ENCODE measurements around the gene STAT3.
"Not testable (repeated sequence)": the region's sequence is repeated elsewhere in the genome, so short reads cannot be mapped to it uniquely, and the experiment has no call there.

The STAT3 gene

DNA sequence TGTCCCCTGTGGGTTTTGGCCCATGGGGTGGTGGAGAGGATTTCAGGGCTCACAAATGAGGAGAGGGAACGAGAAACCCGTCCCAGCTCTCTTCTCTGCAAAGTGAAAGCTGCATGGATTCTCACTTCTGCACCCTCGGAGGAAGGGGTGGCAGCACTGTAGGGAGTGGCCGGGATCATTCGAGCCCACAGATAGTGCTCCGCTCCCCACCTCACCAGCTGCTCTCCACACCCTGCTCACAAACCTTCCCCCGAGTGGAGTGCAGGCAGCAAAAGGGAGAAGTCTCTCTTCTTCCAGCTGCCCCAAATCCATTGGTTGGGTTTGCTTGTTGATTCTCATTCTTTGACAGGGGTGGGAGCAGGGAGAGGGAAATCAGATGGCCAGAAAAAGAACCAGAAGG is 79.8 kb downstream of the STAT3 start:
- Histone ChIP-seq H3K9ac (ENCODE audit: low read length) (no peak overlapping the region), H3K9me3 (ENCODE audit: low read length) (no peaks in the 10 kb centered on the region), H3K36me3 (ENCODE audit: insufficient read depth, low read length) (peaks cover 43% of the 10 kb centered on the region), H3K27me3 (ENCODE audit: control insufficient read depth in 1 of 2, insufficient read depth in 2 of 2, low read length in 2 of 2) (no peaks in the 10 kb centered on the region), H3K27ac (ENCODE audit: low read depth, low read length) (no peak overlapping the region), H3K4me1 (ENCODE audit: insufficient read depth, low read length) (peaks cover 30% of the 10 kb centered on the region), H3K4me3 (ENCODE audit: low read depth in 1 of 2, low read length in 2 of 2) (no peak overlapping the region)

DNA sequence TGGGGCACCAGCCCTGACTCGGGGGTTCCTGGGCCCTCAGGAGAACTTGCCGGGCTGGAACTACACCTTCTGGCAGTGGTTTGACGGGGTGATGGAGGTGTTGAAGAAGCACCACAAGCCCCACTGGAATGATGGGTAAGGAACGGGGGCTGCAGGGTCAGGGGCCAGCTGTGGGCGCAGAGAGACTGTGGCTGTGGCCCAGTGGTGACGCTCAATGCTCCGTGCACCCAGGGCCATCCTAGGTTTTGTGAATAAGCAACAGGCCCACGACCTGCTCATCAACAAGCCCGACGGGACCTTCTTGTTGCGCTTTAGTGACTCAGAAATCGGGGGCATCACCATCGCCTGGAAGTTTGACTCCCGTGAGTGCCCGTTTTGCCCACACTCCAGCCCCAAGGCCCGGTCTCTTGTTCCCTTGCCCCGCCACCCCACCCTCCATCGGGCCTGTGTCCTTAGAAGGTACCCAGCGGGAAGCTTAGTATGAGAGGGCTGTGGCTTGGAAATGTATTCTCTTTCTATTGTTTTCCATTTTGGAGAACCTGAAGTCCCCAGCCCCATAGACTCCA is 80.8 kb downstream of the STAT3 start:
- H3K4me3 ChIP-seq (ENCODE audit: low read depth in 1 of 2, low read length in 2 of 2), result no peak overlapping the region
- no peak overlapping the region for H3K9ac ChIP-seq (ENCODE audit: low read length)
- H3K4me1 ChIP-seq (ENCODE audit: insufficient read depth, low read length), result peaks cover 30% of the 10 kb centered on the region
- no peaks in the 10 kb centered on the region for H3K27me3 ChIP-seq (ENCODE audit: control insufficient read depth in 1 of 2, insufficient read depth in 2 of 2, low read length in 2 of 2)
- no peak overlapping the region for H3K27ac ChIP-seq (ENCODE audit: low read depth, low read length)
- H3K36me3 ChIP-seq (ENCODE audit: insufficient read depth, low read length), result peaks cover 43% of the 10 kb centered on the region
- H3K9me3 ChIP-seq (ENCODE audit: low read length), result no peaks in the 10 kb centered on the region

DNA sequence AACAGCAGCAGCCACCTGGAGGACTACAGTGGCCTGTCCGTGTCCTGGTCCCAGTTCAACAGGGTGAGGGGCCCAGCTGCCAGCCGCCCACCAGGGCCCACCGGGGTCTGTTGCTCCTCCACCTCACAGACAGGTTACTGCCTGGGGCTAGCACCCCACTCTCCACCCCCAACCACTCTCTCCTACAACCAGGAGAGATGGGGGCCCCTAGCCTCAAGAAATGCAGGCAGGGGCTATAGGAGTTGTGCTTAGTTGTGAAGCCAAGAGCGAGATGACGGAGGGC is 81.9 kb downstream of the STAT3 start:
- H3K9ac ChIP-seq (ENCODE audit: low read length), result no peak overlapping the region
- no peaks in the 10 kb centered on the region for H3K27me3 ChIP-seq (ENCODE audit: control insufficient read depth in 1 of 2, insufficient read depth in 2 of 2, low read length in 2 of 2)
- H3K4me1 ChIP-seq (ENCODE audit: insufficient read depth, low read length), result peaks cover 21% of the 10 kb centered on the region
- no peaks in the 10 kb centered on the region for H3K9me3 ChIP-seq (ENCODE audit: low read length)
- peaks cover 53% of the 10 kb centered on the region for H3K36me3 ChIP-seq (ENCODE audit: insufficient read depth, low read length)
- no peak overlapping the region for H3K27ac ChIP-seq (ENCODE audit: low read depth, low read length)
- H3K4me3 ChIP-seq (ENCODE audit: low read depth in 1 of 2, low read length in 2 of 2), result no peak overlapping the region

DNA sequence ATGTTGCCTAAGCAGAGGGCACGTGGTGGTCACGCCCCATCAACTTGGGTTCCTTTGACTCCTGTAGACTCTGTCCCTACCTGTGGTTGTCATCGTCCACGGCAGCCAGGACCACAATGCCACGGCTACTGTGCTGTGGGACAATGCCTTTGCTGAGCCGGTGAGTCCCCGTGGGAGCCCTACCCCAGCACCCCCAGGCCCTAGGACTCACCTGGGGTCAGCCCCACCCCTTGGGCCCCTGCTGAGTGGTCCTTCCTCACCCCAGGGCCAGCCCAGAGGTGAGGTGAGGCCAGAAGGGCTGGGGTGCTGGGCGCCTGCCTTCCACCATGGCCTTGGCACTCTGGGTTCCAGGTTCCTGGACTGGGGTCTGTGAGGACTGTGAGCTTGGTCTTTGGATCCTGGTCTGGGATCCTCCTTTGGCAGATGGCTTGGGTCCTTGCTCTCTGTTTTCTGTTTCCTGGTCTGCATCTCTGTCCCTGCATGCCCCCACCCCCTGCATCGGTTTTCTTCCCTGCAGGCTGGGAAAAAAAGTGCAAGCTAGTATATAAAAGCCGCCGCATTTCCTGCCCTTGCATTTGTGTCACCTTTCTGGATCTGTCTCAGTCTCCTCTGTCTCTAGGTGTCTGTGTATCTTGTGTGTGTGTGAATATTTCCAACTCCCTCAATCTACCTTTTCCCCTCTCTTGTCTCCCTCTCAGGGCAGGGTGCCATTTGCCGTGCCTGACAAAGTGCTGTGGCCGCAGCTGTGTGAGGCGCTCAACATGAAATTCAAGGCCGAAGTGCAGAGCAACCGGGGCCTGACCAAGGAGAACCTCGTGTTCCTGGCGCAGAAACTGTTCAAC is 82.5 kb downstream of the STAT3 start:
- Histone ChIP-seq H3K4me3 (ENCODE audit: low read depth in 1 of 2, low read length in 2 of 2) (no peak overlapping the region), H3K36me3 (ENCODE audit: insufficient read depth, low read length) (peaks cover 58% of the 10 kb centered on the region), H3K9ac (ENCODE audit: low read length) (no peak overlapping the region), H3K27ac (ENCODE audit: low read depth, low read length) (no peak overlapping the region), H3K4me1 (ENCODE audit: insufficient read depth, low read length) (peaks cover 16% of the 10 kb centered on the region), H3K27me3 (ENCODE audit: control insufficient read depth in 1 of 2, insufficient read depth in 2 of 2, low read length in 2 of 2) (no peaks in the 10 kb centered on the region), H3K9me3 (ENCODE audit: low read length) (no peaks in the 10 kb centered on the region)

DNA sequence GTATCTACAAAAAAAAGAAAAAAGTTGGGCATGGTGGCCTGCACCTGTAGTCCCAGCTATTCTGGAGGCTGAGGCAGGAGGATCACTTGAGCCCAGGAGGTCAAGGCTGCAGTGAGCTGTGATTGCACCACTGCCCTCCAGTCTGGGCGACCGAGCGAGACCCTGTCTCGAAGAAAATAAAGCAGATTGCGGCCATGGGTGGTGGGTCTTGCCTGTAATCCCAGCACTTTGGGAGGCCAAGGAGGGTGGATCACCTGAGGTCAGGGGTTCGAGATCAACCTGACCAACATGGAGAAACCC is 83.3 kb downstream of the STAT3 start:
- not testable (repeated sequence) for H3K27ac ChIP-seq (ENCODE audit: low read depth, low read length); H3K9me3 ChIP-seq (ENCODE audit: low read length); H3K4me3 ChIP-seq (ENCODE audit: low read depth in 1 of 2, low read length in 2 of 2); H3K27me3 ChIP-seq (ENCODE audit: control insufficient read depth in 1 of 2, insufficient read depth in 2 of 2, low read length in 2 of 2); H3K4me1 ChIP-seq (ENCODE audit: insufficient read depth, low read length); H3K9ac ChIP-seq (ENCODE audit: low read length)
- peaks cover 50% of the 10 kb centered on the region for H3K36me3 ChIP-seq (ENCODE audit: insufficient read depth, low read length)

DNA sequence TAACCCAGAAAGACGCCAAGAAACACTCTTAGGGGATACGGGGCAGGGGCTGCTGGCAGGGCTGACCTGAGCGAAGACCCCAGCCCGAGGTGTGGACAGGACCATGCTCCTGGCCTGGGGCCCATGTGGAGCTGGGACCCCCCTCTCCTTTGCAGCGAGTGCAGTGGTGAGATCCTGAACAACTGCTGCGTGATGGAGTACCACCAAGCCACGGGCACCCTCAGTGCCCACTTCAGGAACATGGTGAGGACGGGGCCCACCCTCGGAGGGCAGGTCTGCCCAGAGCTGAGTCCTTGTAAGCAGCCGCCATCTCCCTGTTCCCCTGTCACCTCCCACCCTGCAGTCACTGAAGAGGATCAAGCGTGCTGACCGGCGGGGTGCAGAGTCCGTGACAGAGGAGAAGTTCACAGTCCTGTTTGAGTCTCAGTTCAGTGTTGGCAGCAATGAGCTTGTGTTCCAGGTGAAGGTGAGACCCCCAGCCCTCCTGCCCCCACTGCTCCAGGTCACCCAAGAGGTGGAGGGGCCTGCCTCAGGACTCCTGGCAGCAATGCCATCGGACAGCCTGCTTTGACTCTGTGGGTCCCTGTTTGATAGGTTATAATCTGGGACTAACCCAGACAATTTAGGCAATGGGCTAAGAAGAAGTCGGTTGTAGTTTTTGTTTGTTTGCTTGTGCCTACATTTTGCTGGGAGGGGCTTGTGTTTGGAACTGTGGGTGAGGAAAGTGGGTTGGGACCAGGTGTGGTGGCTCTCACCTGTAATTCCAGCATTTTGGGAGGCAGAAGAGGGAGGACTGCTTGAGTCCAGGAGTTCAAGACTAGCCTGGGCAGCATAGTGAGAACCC is 83.8 kb downstream of the STAT3 start:
- H3K27me3 ChIP-seq (ENCODE audit: control insufficient read depth in 1 of 2, insufficient read depth in 2 of 2, low read length in 2 of 2), result no peaks in the 10 kb centered on the region

DNA sequence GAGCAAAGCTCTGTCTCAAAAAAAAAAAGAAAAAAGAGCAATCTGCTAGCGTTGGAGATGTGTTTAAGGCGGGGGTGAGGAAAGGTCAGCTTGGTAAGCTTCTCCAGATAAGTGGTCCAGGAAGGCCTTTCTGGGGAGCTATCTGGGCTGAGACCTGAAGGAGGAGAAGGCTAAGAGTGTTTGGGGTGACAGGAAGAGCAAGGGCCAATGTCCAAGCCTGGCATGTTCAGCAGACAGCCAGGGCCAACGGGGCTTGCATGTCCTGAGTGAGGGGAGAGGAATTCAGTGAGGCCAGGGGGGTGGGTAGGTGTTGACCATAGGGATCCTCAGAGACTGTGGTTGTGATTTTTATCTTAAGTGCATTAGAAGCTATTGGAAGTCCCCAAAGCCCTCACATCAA is 84.5 kb downstream of the STAT3 start:
- Histone ChIP-seq H3K27me3 (ENCODE audit: control insufficient read depth in 1 of 2, insufficient read depth in 2 of 2, low read length in 2 of 2) (no peaks in the 10 kb centered on the region), H3K27ac (ENCODE audit: low read depth, low read length) (no peak overlapping the region), H3K9me3 (ENCODE audit: low read length) (no peaks in the 10 kb centered on the region), H3K4me1 (ENCODE audit: insufficient read depth, low read length) (no peaks in the 10 kb centered on the region), H3K36me3 (ENCODE audit: insufficient read depth, low read length) (peaks cover 39% of the 10 kb centered on the region), H3K4me3 (ENCODE audit: low read depth in 1 of 2, low read length in 2 of 2) (no peak overlapping the region), H3K9ac (ENCODE audit: low read length) (no peak overlapping the region)

More for the DNA sequence above, 83.8 kb downstream of the STAT3 start:
- Histone ChIP-seq H3K4me1 (ENCODE audit: insufficient read depth, low read length) (peaks cover 2% of the 10 kb centered on the region), H3K9ac (ENCODE audit: low read length) (no peak overlapping the region), H3K4me3 (ENCODE audit: low read depth in 1 of 2, low read length in 2 of 2) (no peak overlapping the region), H3K27ac (ENCODE audit: low read depth, low read length) (no peak overlapping the region), H3K9me3 (ENCODE audit: low read length) (no peaks in the 10 kb centered on the region), H3K36me3 (ENCODE audit: insufficient read depth, low read length) (peaks cover 45% of the 10 kb centered on the region)

DNA sequence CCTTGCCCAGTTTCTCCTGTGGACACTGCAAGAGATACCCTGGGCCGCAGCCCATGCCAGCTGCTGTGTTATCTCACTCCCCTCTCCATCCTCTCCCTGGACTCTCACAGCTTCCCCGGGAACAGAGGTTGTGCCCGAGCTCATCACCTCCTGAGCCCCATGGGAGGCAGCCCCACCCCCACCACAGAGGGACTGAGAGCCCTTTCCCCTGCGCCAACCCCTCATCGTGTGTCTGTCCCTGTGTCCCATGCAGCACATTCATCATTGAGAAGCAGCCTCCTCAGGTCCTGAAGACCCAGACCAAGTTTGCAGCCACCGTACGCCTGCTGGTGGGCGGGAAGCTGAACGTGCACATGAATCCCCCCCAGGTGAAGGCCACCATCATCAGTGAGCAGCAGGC is 87.2 kb downstream of the STAT3 start:
- Histone ChIP-seq H3K4me1 (ENCODE audit: insufficient read depth, low read length) (no peaks in the 10 kb centered on the region), H3K27ac (ENCODE audit: low read depth, low read length) (no peak overlapping the region), H3K9ac (ENCODE audit: low read length) (no peak overlapping the region), H3K4me3 (ENCODE audit: low read depth in 1 of 2, low read length in 2 of 2) (no peak overlapping the region), H3K27me3 (ENCODE audit: control insufficient read depth in 1 of 2, insufficient read depth in 2 of 2, low read length in 2 of 2) (no peaks in the 10 kb centered on the region), H3K36me3 (ENCODE audit: insufficient read depth, low read length) (peaks cover 34% of the 10 kb centered on the region), H3K9me3 (ENCODE audit: low read length) (no peaks in the 10 kb centered on the region)

DNA sequence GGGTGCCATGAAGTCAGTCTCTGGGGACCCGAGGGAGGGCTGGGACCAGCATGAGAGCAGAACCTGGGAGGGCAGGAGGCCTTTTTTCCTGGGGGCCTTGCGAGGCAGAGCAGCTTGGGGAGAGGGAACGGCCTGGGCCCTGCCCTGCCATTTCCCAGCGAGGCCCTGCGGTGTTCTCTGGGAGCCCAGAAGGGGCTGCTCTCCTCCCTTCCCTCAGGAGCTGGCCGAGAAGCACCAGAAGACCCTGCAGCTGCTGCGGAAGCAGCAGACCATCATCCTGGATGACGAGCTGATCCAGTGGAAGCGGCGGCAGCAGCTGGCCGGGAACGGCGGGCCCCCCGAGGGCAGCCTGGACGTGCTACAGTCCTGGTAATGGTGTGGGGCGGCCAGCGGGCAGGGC is 88.3 kb downstream of the STAT3 start:
- H3K36me3 ChIP-seq (ENCODE audit: insufficient read depth, low read length), result peaks cover 45% of the 10 kb centered on the region
- H3K9me3 ChIP-seq (ENCODE audit: low read length); H3K4me1 ChIP-seq (ENCODE audit: insufficient read depth, low read length); H3K9ac ChIP-seq (ENCODE audit: low read length); H3K4me3 ChIP-seq (ENCODE audit: low read depth in 1 of 2, low read length in 2 of 2); H3K27ac ChIP-seq (ENCODE audit: low read depth, low read length); H3K27me3 ChIP-seq (ENCODE audit: control insufficient read depth in 1 of 2, insufficient read depth in 2 of 2, low read length in 2 of 2): not testable (repeated sequence)

DNA sequence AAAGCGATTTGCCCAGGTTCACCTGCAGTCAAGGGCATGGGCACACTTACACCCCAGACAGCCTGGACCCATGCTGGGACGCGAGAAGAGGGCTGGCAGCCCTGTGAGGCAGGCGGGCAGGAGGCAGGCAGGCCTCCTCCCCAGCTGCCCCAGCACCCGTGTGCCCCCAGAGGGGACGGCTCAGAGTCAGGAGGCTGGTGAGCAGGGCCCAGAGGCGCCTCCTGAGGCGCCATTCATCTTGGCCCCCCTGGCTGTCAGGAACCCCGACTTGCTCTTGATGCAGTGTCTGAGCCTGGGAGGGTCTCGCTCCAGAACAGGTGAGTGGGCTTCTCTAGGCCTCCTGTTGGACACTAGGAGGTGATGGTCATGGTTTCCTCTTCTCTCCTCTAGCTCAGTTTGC is 88.9 kb downstream of the STAT3 start:
- H3K27me3 ChIP-seq (ENCODE audit: control insufficient read depth in 1 of 2, insufficient read depth in 2 of 2, low read length in 2 of 2); H3K4me3 ChIP-seq (ENCODE audit: low read depth in 1 of 2, low read length in 2 of 2); H3K4me1 ChIP-seq (ENCODE audit: insufficient read depth, low read length); H3K27ac ChIP-seq (ENCODE audit: low read depth, low read length); H3K9ac ChIP-seq (ENCODE audit: low read length); H3K9me3 ChIP-seq (ENCODE audit: low read length): not testable (repeated sequence)
- peaks cover 47% of the 10 kb centered on the region for H3K36me3 ChIP-seq (ENCODE audit: insufficient read depth, low read length)

DNA sequence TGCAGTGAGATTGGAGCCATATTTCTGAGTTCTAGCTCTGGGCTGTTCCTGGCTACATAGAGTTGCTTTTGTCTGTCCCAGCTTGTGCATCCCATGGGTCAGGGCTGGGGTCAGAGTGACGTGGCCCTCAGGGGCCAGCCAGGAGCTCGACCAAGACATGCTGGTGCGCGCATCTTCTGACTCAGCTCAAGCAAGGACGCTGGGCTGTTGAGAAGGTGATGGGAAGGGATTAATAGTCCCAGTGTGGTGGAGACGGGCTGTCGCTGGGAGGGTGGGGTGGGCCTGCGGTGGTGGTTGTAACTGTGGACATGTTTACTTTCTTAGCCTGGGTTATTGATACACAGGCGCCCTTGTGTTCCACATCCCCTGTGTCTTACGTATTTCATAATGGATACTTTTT is 90.5 kb downstream of the STAT3 start:
- H3K4me1 ChIP-seq (ENCODE audit: insufficient read depth, low read length); H3K9me3 ChIP-seq (ENCODE audit: low read length); H3K27ac ChIP-seq (ENCODE audit: low read depth, low read length); H3K9ac ChIP-seq (ENCODE audit: low read length); H3K27me3 ChIP-seq (ENCODE audit: control insufficient read depth in 1 of 2, insufficient read depth in 2 of 2, low read length in 2 of 2); H3K4me3 ChIP-seq (ENCODE audit: low read depth in 1 of 2, low read length in 2 of 2): not testable (repeated sequence)
- peaks cover 47% of the 10 kb centered on the region for H3K36me3 ChIP-seq (ENCODE audit: insufficient read depth, low read length)
